Astrocyte of the cerebellum (primary cell): Measurements from ENCODE around the gene CA10.

ENCODE experiments used
- DNase-seq: peaks from one replicate; pipeline ENCODE4 v3.0.0-alpha.2; 2011; ENCODE audit warnings: low read depth
- H3K4me3 ChIP-seq: 2 replicates; pipeline ENCODE4 v1.5.1; 2011; ENCODE audit warnings: mild to moderate bottlenecking, low read depth, low read length, moderate library complexity
- in situ Hi-C: cut with HindIII; loops from 2 replicates; pipeline ENCODE4 v1.10.0; 2017; ENCODE audit warnings: low sequenced_read_pairs
- TF ChIP-seq, protein P1 (sequence below): IDR thresholded peaks from 2 replicates; pipeline ENCODE4 v1.5.1; 2012; ENCODE audit warnings: low read length, low read depth, moderate library complexity, mild to moderate bottlenecking; ENCODE audit errors: missing control alignments

Gene CA10

DNA sequence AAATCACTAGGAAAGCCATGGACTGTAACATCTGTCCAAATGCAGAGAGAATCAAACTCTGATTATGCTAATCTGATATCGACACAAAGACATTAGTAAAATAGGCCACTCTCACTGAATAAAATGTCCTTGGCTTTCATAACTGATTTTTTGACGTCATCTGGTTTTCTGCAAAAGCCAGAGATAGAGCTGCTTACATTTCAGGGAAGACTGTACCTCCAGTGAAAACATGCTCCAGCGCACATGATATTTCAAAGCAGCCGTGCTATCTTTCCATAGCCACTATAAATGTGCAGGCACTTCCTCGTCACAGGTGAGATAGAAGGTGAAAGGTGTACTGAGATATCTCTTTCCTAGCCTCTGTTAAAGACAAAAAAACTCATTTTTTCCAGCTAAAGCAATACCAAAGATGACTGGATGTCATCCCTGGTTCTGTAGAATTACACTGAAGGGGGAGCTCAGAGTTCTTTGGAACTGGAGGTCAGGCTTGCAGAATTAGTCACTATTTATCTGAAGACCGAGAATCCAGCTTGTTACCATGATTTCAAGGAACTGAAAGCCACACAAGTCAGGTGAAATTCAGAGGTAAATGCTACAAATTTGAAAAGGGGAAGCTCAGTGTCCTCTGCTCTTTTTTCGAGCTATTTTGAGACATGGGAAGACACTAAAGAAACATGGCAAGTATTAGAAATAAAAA is 249.5 kb downstream of the CA10 start:
- H3K4me3 ChIP-seq = no peak overlapping the region
- in situ Hi-C loops = no loop called here
- TF ChIP-seq, protein P1, sequence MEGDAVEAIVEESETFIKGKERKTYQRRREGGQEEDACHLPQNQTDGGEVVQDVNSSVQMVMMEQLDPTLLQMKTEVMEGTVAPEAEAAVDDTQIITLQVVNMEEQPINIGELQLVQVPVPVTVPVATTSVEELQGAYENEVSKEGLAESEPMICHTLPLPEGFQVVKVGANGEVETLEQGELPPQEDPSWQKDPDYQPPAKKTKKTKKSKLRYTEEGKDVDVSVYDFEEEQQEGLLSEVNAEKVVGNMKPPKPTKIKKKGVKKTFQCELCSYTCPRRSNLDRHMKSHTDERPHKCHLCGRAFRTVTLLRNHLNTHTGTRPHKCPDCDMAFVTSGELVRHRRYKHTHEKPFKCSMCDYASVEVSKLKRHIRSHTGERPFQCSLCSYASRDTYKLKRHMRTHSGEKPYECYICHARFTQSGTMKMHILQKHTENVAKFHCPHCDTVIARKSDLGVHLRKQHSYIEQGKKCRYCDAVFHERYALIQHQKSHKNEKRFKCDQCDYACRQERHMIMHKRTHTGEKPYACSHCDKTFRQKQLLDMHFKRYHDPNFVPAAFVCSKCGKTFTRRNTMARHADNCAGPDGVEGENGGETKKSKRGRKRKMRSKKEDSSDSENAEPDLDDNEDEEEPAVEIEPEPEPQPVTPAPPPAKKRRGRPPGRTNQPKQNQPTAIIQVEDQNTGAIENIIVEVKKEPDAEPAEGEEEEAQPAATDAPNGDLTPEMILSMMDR = no peak
- no peak for DNase-seq

DNA sequence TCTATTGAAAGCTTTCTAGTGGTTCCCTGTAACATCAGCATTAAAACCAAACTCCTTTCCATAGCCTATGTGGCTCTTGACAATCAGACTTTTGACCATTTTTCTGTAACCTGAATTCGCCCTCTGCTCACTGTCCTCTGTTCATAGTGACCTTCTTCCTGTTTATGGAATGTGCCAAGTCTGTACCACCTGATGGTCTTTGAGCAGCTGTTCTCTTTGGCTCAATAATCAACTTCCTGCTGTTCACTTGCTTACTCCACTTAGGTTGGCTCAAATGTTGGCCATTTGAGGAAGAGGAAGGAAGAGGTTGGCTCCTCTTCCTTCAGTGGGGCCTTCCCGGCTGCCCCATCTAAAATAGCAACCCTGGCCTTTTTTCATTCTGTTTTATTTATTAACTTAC is 251.5 kb downstream of the CA10 start:
- TF ChIP-seq, protein P1 = no peak
- H3K4me3 ChIP-seq = no peak overlapping the region
- DNase-seq = no peak

DNA sequence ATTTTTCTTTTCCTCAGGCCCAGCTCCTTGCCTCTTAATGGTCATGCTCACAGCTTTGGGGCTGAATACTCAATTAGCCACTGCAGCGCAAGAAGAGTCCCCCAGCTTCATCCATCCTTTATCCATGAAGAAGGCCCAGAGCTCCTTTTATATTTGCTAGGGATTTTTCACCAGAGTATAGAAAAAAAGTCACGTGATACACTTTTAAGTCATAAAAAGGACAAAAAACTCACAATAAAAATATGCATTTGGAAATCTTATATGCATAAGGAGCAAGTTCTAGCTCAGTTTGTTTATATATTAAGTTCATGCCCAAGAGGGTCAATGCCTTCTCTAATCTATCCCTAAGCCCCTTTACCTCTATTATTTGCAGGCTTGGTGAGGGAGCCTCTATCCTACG is 254.1 kb downstream of the CA10 start:
- H3K4me3 ChIP-seq = no peak overlapping the region
- TF ChIP-seq, protein P1 = no peak
- DNase-seq = no peak
- in situ Hi-C loops = no loop called here

More for the DNA sequence above, 251.5 kb downstream of the CA10 start:
- in situ Hi-C loops = no loop called here

DNA sequence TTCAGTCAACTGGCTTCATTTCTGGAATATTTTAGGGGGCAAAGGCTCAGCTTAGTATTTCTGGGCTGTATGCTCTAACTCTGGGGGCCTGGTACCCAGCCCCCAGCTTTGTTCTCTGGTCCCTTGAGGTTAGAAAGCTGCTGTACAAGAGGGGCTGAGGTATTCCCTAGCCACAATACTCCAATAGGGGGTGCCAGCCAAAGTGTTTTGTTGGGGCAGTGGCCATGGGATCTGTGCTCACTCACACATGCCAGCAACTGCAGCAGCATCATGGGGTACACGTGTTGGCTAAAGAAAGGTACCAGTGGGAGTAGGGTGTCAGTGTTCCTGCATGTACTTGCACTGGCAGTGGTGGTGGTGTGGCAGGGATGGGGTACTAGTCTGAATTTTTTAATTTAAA is 257.3 kb downstream of the CA10 start:
- H3K4me3 ChIP-seq = no peak overlapping the region
- in situ Hi-C loops = no loop called here
- TF ChIP-seq, protein P1 = no peak
- DNase-seq = no peak

DNA sequence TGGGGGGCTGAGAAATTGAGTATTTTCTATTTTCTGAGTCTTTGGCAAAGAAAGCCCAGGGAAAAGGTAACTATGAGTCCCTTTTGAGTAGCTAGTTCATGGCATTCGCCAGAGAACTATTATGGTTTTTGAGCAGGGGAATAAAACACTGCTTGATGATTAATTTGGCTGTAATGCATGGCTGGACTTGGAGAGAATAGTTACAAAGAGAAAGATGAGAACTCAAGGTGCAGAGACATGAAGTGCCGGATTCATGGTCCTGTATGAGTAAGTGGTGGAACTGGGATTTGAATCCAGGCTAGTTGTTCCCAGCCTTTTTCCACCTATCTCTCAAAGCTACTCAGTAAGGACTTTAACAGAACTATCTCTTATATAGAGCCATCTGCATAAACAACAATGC is 266.6 kb downstream of the CA10 start:
- no peak overlapping the region for H3K4me3 ChIP-seq
- TF ChIP-seq, protein P1 = no peak
- DNase-seq = no peak
- in situ Hi-C loops = no loop called here

DNA sequence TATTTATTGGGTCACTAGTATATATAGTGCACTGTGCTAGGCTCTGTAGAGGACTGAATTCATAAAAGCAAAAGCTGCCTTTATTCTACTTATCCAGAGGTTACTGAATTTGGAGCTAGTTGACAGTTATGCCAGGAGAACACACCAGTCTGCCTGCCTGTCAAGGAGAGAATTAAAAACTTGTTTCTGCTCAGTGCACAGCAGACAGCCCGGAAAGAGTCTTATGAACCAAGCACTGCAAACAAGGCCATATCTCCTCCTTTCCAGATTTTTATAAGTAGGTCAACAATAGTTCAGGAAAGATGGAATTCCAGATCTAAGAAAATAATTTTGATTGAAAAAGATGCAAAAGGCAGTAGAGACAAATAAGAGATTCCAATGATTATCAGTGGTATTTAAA is 267.8 kb downstream of the CA10 start:
- no peak overlapping the region for H3K4me3 ChIP-seq
- in situ Hi-C loops = no loop called here
- DNase-seq = no peak
- TF ChIP-seq, protein P1 = no peak
